AML-193 (cell line): ENCODE measurements around the gene UNC5B.

Experiments used
- DNase-seq, 2 experiments: peaks; one replicate each; lab custom pipeline; 2025; lab: John Stamatoyannopoulos, UW

Gene UNC5B

DNA sequence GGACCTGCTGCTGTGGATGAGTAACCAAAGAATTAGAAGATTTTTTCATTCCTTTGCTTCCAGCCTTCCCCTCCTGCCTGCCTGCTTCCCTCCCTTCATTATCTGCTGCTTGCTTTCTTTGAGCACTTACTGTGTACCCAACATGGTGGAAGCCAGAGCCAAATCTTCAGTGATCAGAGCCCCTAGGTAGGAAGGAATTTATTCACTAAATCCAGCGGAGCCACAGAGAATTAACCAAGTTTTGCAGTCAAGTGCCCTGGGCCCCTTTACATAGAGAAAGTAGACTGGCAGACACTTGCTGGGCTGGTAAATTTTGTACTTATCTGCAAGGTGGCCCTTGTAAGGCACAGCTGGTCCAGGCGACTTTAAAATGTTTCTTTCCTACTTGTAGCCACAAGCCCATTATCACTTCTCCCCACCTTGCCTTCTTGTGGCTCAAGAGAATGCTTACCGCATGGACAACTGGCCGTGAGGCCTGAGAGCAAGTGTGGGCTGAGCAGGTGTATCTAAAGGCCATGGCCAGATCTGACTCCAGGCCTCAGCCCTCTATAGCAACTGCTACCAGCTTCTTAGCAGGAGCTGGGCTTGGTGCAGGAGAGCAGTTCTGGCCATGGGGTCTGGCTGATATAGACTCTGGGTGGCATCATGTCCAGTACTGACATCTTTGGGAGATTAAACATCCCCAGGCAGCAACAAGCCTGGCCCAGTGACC is 11.1 kb downstream of the UNC5B start:
- no peak for DNase-seq

GRCh38 chr10:71225291-71226058 is 13.1 kb downstream of the UNC5B start:
- DNase-seq = no peak

- DNase-seq = no peak
These were observed 16.7 kb downstream of the UNC5B start for GRCh38 chr10:71228875-71229675.

- no peak for DNase-seq
These were observed 17.6 kb downstream of the UNC5B start for GRCh38 chr10:71229726-71230655.

DNA sequence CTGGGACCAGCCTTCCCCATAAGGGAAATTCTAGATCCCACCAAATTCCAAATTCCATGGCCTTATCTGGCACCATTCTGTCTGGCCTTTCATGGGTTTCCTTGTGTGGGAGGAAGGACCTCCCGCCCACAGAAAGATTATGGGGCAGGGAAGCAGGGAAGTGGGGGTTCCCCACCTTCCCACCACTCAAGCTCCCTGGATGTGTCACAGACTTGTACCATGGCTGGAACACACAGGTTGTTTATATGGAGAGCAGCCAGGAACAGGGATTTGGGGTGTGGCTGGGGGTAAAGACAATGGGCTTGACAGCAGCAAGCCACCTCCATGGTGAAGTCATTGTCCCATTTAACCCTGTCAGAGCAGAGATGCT is 18.3 kb downstream of the UNC5B start:
- no peak for DNase-seq

DNA sequence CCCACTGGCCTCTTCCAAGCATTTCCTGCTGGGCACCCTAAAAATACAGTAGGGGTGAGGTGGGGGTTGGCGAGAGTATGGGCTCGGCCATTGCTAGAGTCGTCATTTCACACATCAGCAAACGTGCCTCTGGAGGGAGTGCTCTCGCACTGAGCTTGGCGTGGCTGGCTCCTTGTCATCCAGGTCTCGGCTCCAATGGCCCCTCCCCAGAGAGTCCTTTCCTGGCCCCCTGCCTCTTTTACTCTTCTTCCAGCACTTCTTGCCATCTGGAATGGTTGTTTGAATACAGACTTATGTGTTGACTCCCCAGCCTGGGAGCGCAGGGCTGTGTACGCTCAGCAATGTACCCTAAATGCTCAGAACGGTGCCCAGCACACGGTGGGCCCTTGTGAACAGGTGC is 18.8 kb downstream of the UNC5B start:
- DNase-seq = no peak

DNA sequence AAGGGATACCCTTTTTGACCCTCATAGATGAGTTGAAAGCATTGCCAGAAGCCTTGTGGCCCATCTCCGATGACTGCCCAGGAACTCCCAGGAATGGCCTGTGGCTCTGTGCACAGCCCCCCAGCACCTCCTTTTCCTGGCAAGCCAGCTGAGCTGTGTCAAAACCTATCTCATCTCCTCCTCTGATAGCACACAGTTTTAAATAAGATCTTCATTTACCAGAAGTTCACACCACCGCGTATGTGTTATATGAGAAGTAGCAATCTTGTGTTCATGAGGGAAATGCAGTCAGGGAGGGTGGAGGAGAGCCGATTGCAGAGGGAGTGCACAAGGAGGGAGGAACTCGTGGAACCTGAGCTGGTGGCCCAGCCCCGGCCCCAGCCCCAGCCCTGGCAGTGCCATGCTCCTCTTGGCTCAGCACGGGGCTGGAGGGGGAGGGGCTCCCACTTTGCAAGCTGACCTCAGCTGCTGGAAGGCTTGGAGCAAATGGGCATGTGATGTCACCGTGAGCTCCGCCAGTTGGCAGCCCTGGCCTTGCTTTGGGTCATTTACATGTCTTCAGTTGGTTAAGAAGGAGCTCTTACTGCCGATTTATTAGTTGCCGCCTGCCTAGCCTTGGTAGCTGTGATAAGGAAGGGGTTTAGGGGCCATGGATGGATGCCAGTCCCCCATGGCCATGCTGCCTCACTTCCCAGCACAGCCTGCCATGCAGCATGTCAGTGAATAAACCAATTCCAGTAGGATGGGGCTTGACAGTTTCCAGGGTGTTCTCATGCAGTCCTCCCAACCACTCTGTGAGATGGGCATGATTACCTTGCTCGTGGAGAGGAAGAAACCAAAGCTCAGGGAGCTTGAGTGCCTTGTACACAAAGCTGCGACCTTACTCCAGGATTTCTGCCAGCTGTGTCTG is 20.0 kb downstream of the UNC5B start:
- DNase-seq = no peak

GRCh38 chr10:71233482-71233892 is 21.1 kb downstream of the UNC5B start:
- DNase-seq = no peak

DNA sequence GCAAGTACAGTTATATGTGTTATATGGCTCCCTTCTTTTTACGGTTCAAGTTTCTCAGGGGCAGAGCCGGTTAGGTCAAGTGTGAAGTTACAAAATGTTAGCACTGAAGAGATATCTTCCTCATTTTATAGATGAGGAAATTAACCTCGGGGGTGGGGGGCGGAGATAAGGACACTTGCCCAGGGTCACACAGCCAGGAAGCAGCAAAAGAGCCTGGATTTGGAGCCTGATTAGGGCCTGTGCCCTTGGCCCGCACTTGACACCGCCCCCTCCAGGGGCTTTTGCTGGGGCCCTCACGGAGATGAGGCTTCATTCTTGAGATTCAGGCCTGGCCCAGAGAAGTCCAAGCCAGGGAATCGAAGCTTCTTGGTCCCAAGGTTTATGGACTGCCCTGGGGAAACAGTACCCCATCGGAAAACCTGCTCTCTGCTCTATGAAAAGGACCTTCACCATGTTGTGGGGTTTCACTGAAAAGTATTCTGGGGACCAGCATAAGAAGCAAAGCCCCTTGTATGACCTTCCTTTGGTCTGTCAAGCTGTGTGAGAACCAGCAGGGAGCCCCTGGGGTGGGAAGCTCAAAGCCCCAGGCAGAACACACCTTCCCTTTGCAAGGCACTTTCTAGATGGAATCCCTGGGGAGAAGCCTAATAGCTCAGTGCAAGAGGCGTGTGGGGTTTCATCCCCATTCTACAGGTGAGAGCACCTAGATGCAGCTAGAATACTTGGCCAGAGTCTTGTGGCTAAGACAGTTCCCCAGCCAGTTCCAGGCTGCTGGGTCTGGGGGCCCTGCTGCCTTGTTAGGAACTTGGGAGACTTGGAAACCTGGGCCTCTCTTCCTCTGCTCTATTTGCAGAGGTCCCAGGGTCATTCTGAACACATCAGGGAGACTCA is 21.9 kb downstream of the UNC5B start:
- peak in 1 of 2 experiments; percentile 43 for DNase-seq

- DNase-seq = no peak
These were observed 22.8 kb downstream of the UNC5B start for GRCh38 chr10:71234970-71235685.

DNA sequence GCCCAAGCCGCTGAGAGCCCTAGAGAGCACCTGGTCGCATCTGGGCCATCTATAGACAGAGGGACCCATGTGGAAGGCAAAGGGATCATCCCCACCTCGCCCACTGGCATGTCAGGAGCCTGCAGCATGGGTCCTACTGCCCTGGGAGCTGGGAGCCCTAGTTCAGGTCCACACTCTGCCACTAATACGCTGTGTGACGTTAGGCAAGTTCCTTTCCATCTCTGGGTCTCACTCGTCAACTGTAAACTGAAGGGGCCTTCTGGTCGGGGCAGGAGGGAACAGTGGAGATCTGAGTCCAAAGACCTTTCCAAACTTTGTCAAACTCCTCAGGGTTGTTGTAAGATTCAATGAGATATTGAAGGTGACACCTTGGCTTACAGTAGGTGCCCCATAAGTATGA is 23.4 kb downstream of the UNC5B start:
- no peak for DNase-seq

GRCh38 chr10:71236286-71236685 is 23.9 kb downstream of the UNC5B start:
- no peak for DNase-seq

- no peak for DNase-seq
These were observed 24.7 kb downstream of the UNC5B start for GRCh38 chr10:71236822-71237682.

DNA sequence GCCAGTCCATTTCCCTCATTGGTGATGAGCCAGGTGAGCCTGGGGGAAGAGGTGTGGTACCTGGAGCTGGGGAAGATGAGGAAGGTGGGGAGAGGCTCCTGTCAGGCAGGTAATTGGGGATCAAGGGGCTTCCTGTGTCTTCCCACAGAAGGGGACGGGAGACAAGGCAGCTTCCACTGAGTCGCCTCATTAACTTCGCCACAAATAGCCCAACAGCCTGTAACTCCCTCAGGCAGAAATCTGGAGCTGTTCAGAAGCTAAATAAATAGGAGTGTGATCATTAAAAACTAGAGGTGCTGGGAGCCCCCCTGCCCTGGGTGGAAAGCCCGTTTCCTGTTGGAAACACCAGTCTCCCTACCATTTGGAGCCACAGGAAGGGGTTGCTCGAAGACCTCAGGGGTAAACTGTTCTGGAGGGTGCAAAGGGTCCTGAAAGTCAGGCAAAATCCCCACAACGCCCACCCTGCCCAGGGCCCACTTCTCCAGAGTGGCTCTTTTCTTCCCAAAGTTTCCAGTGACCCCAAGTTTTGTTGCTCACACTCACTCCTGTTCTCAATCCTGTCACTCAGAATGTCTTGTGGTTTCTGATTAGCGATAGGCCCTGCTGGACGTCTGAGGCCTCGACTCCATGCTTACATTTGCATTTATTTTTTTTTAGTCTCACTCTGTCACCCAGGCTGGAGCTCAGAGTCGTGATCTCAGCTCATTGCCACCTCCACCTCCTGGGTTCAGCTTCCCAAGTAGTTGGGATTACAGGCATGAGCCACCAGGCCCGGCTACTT is 25.7 kb downstream of the UNC5B start:
- DNase-seq = no peak

GRCh38 chr10:71238626-71239025 is 26.3 kb downstream of the UNC5B start:
- DNase-seq = no peak

DNA sequence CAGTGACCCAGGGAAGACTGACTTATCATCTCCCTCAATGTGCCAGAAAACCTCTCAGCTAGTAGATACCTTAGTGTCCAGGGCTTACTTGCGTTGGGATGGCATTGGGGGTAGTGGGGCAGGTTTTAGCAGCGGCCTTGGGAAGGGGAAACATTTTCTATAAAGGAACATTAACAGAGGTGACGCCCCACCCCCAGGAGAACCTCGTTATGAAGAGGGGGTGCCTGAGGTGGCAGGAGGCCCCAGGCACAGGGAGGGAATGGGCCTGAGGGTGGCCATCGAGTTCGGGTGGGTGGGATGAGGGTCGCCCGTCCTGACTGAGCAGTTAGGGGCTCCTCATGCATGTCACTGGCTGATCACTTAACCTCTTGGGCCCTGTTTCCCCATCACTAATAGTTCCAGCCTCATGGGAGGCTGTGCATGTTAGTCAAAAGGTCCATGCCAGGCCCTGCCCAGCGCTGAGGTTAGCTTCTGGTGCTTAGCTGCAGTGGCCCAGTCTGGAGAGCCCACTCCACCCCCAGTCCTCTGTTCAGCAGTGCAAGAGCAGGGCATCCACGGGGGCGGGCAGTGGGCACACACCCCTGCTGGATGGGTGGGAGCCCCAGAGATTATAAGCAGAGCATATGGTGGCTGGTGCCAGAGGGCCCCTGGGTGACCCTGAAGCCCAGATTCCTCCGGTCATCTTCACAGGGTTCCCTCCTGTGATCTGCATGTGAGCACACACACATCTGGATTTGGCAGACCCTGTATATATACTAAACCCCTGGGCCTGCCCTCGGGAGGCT is 27.0 kb downstream of the UNC5B start:
- no peak for DNase-seq
